HG03378 (cell line): ENCODE results near the gene JUNB.

Experiments used
- ATAC-seq: cut with Tn5 transposase; IDR thresholded peaks from one replicate; pipeline ENCODE4 v1.9.1; 2021; ENCODE audit warnings: mild to moderate bottlenecking, moderate library complexity; ENCODE audit not compliant: unreplicated experiment

JUNB gene

DNA sequence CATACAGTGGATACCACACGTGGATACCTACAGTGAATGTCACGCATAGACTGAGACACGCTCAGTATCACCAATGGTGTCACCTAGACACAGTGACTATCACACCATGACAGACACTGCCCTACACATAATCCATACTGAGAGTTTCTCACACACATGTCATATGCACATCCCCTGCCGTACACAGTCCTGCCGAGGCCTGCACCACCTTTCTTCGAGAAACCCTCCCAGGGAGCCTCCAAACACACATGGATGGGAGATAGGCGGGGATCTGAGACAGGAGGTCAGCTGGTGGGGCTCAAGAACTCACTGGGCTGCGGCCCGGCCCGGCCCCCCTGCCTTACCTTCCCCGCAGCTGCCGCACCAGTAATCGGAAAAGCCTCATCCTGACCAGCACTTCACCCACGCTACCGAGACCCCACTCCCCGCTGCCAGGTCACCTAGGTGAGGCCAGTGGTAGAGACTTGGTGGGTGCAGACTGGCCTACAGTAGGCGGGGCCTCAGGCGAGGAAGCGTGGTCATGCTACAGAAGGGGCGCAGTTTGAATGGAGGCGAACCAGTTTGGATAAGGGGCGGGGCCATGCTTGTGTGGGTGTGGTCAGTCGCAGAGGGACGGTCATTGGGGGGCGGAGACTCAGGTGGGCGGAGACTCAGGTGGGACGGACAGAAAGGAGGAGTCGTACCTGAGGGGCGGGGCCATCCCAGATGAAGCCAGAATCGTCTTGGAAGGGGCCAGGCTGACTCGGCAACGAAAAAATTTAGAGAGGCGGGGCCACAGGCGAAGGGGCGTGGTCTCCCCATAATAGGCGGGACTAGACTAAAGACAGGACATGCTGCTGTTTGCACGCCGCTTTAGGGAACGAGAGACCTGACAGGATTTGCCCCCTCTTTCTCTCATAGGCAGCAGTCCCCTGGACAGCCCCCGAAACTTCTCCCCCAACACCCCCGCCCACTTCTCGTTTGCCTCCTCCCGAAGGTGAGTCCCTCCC, 49.1 kb downstream of the JUNB start:
- ATAC-seq: no peak

DNA sequence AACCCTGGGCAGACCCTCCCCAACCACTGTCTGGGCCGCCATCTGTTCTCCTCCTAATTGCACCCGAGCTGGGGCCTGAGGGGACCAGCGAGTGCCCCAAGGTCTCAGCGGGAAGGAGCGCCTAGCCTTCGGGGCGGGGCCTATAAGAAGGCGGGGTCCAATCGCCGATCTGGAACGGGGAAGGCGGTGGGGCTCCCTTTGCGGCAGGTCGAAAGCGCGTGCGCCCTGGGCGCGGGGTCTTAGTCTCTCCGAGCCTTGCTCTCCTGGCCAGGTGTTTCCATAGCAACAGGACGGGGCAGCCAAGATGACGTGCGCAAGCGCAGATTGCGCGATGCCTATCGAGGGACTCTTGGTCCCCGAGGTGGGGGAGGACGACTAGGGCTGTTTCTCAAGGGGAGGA, 49.8 kb downstream of the JUNB start:
- ATAC-seq: no peak

DNA sequence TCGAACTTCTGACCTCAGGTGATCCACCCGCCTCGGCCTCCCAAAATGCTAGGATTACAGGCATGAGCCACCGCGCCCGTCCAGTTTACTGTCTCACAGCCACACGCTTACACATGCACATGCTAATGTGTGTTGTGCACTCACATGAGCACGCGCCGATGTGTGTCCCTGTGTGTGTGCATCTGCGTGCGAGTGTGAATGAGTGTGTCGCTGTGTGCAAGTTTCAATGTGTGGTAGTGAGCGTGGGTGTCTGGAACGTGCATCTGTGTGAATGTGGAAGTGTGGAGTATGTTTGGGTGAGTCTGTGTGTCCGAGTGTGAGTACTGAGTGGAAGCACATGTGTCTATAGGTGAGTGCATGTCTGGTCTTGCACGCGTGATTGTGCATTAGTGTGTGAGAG, 51.2 kb downstream of the JUNB start:
- ATAC-seq: no peak
